Endothelial cell (in vitro differentiated cells): ENCODE results near the gene ELP2. TPM values are rescaled to one million over a fixed set of nuclear protein-coding genes. Genes with fewer than 3 reads are reported as not detected.
"Not testable (repeated sequence)": the region's sequence is repeated elsewhere in the genome, so short reads cannot be mapped to it uniquely, and the experiment has no call there.

ENCODE experiments used
- DNase-seq: peaks from one replicate; pipeline ENCODE4 v3.0.0; 2021; ENCODE audit warnings: low spot score
- H3K27ac Mint-ChIP-seq: one replicate; pipeline ENCODE4 v1.8.0; 2021; ENCODE audit warnings: mixed read lengths, inconsistent platforms; ENCODE audit not compliant: unreplicated experiment
- H3K27me3 Mint-ChIP-seq: one replicate; pipeline ENCODE4 v1.8.0; 2021; ENCODE audit warnings: mild to moderate bottlenecking, moderate library complexity, mixed read lengths, inconsistent platforms; ENCODE audit not compliant: unreplicated experiment
- H3K36me3 Mint-ChIP-seq: one replicate; pipeline ENCODE4 v1.8.0; 2021; ENCODE audit warnings: mild to moderate bottlenecking, low read depth, mixed read lengths, inconsistent platforms; ENCODE audit not compliant: unreplicated experiment
- H3K4me1 Mint-ChIP-seq: one replicate; pipeline ENCODE4 v1.8.0; 2021; ENCODE audit warnings: mild to moderate bottlenecking, mixed read lengths, inconsistent platforms; ENCODE audit not compliant: unreplicated experiment
- H3K4me3 Mint-ChIP-seq: one replicate; pipeline ENCODE4 v1.8.0; 2021; ENCODE audit warnings: mild to moderate bottlenecking, mixed read lengths, inconsistent platforms; ENCODE audit not compliant: unreplicated experiment
- H3K9me3 Mint-ChIP-seq: one replicate; pipeline ENCODE4 v1.8.0; 2021; ENCODE audit warnings: mixed read lengths, inconsistent platforms; ENCODE audit not compliant: unreplicated experiment
- total RNA-seq: library from RNA; stranded (reverse); fragmentation: NEBNext Ultra II Directional; extraction: Animal tissue kit (Norgen Biotek cat#: 25700); gene quantifications from one replicate; pipeline ENCODE4 v1.2.1, GENCODE V29; 2021; ENCODE audit not compliant: unreplicated experiment
- TF ChIP-seq, protein P1 (sequence below): fragments of 200-600 bp; sonication (generic); IDR thresholded peaks from one replicate; pipeline ENCODE4 v1.5.0; 2021; ENCODE audit warnings: antibody characterized with exemption; ENCODE audit not compliant: unreplicated experiment

ELP2 gene
- total RNA-seq, 1 donor from 2014 or later: 90.5 TPM

DNA sequence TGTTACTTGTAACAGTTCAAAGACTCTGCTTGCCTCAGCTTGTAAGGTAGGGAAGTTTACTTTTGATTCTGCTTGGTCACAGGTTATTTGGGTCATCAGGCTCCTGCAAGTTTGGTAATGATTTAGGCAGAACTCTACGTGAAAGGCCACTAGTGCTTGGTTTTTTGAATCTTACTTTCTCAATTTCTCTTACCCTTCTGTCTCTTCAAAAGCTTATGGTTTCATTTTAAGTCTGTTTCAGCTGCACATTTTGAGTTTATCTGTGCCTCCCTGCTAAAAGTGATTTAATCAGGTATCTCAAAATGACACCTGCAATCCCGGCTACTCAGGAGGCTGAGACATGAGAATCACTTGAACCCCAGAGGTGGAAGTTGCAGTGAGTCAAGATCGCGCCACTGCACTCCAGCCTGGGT is 31.3 kb downstream of the ELP2 start:
- TF ChIP-seq, protein P1, sequence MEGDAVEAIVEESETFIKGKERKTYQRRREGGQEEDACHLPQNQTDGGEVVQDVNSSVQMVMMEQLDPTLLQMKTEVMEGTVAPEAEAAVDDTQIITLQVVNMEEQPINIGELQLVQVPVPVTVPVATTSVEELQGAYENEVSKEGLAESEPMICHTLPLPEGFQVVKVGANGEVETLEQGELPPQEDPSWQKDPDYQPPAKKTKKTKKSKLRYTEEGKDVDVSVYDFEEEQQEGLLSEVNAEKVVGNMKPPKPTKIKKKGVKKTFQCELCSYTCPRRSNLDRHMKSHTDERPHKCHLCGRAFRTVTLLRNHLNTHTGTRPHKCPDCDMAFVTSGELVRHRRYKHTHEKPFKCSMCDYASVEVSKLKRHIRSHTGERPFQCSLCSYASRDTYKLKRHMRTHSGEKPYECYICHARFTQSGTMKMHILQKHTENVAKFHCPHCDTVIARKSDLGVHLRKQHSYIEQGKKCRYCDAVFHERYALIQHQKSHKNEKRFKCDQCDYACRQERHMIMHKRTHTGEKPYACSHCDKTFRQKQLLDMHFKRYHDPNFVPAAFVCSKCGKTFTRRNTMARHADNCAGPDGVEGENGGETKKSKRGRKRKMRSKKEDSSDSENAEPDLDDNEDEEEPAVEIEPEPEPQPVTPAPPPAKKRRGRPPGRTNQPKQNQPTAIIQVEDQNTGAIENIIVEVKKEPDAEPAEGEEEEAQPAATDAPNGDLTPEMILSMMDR: no peak
- Mint-ChIP-seq H3K9me3 (no peaks in the 10 kb centered on the region), H3K4me3 (no peak overlapping the region), H3K27me3 (peaks cover 4% of the 10 kb centered on the region), H3K4me1 (no peaks in the 10 kb centered on the region), H3K36me3 (peaks cover 16% of the 10 kb centered on the region), H3K27ac (no peak overlapping the region)
- no peak for DNase-seq

DNA sequence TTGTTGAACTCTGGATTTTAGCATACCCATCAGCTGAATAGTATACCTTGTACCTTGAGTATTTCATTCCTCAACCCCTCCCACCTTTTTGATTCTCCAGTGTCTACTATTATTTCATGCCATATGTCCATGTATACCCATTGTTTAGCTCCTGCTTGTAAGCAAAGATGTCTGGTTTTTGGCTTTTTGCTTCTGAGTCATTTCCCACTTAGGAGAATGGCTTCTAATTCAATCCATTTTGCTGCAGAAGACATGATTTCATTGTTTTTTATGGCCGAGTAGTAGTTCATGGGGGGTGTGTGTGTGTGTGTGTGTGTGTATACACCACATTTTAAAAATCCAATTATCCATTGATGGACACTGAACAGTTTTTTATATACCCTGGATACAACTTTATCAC is 33.3 kb downstream of the ELP2 start:
- no peak for DNase-seq
- H3K4me1 Mint-ChIP-seq: no peaks in the 10 kb centered on the region
- peaks cover 18% of the 10 kb centered on the region for H3K36me3 Mint-ChIP-seq

DNA sequence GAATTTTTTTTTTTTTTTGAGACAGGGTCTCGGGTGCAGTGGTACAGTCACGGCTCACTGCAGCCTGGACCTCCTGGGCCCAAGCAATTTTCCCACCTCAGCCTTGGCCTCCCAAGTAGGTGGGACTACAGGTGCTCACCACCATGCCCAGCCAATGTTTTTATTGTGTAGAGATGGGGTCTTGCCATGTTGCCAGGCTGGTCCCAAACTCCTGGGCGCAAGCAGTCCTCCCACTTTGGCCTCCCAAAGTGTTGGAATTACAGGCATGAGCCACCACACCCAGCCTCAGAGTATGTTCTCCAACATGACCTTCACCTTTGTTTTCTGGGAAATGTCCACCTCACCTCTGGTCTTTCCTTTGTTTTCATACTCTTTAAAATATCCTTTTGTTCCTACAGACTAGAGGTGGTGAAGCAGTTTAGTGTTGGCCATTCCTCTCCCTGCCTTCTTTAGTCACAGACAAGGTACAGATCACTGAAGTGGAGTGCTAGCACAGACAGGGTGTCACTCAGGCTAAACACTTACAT is 38.1 kb downstream of the ELP2 start:
- Mint-ChIP-seq H3K4me3 (peak overlapping the region; percentile 22), H3K36me3 (peaks cover 21% of the 10 kb centered on the region), H3K9me3 (no peaks in the 10 kb centered on the region), H3K4me1 (no peaks in the 10 kb centered on the region), H3K27ac (peak overlapping the region; percentile 52), H3K27me3 (peaks cover 3% of the 10 kb centered on the region)
- TF ChIP-seq, protein P1: no peak
- DNase-seq: no peak

More for the DNA sequence above, 33.3 kb downstream of the ELP2 start:
- Mint-ChIP-seq H3K9me3 (no peaks in the 10 kb centered on the region), H3K4me3 (no peak overlapping the region), H3K27me3 (peaks cover 4% of the 10 kb centered on the region), H3K27ac (no peak overlapping the region)
- TF ChIP-seq, protein P1: no peak

DNA sequence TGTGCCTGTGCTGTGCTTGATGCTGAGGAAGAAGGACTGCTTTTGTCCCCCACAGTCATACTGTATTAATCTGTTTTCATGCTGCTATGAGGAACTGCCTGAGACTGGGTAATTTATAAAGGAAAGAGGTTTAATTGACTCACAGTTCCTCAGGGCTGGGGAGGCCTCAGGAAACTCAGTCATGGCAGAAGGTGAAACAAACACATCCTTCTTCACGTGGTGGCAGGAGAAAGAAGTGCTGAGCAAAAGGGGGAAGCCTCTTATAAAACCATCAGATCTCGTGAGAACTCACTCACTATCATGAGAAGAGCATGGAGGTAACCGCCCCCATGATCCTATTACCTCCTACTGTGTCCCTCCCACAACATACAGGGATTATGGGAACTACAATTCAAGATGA is 38.6 kb downstream of the ELP2 start:
- DNase-seq, H3K4me1 Mint-ChIP-seq, H3K27me3 Mint-ChIP-seq, H3K27ac Mint-ChIP-seq, H3K9me3 Mint-ChIP-seq: not testable (repeated sequence)
- Mint-ChIP-seq H3K36me3 (peaks cover 21% of the 10 kb centered on the region), H3K4me3 (peak overlapping the region; percentile 22)

DNA sequence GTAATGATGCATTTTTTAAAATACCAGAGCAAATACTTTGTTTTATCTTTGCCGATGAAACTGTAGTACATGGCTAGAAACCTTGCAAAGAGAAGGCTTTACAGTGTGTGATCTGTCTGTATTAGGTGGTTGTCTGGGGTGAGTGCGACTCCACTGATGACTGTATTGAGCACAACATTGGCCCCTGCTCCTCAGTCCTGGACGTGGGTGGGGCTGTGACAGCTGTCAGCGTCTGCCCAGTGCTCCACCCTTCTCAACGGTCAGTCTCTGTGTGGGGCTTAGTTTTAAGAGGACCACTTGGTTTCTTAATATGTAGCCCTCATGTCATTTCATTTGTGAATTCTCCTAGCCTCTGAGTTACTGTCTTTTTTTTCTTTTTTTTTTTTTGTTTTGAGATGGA is 40.2 kb downstream of the ELP2 start:
- Mint-ChIP-seq H3K9me3 (no peaks in the 10 kb centered on the region), H3K27ac (no peak overlapping the region), H3K4me1 (no peaks in the 10 kb centered on the region), H3K36me3 (peaks cover 21% of the 10 kb centered on the region), H3K4me3 (no peak overlapping the region), H3K27me3 (peaks cover 3% of the 10 kb centered on the region)
- TF ChIP-seq, protein P1: no peak
- no peak for DNase-seq
